GM19238 (cell line): Measurements from ENCODE around the gene CLEC4C.

Experiments
- DNase-seq: peaks from one replicate; pipeline ENCODE4 v3.0.0; 2011; ENCODE audit warnings: low spot score; ENCODE audit not compliant: insufficient read length

CLEC4C gene

GRCh38 chr12:7723926-7724325, 23.2 kb downstream of the CLEC4C start:
- no peak for DNase-seq

- no peak for DNase-seq
Measured at GRCh38 chr12:7719946-7720730, 27.0 kb downstream of the CLEC4C start.

GRCh38 chr12:7716381-7716780, 30.8 kb downstream of the CLEC4C start:
- no peak for DNase-seq

- DNase-seq, result no peak
Measured at GRCh38 chr12:7712841-7713442, 34.2 kb downstream of the CLEC4C start.

- no peak for DNase-seq
Measured at GRCh38 chr12:7711133-7711532, 36.0 kb downstream of the CLEC4C start, which contains the start of gene DPPA3. DPPA3 (plus strand) TSS chr12:7711433; CDS start chr12:7711571, 138 bp downstream.

GRCh38 chr12:7709969-7710675, 37.1 kb downstream of the CLEC4C start:
- no peak for DNase-seq

GRCh38 chr12:7705846-7706245, 41.3 kb downstream of the CLEC4C start:
- no peak for DNase-seq

GRCh38 chr12:7695566-7696197, 51.5 kb downstream of the CLEC4C start, which contains the start of gene GDF3:
GDF3 (minus strand) TSS chr12:7695775; CDS start chr12:7695728, 47 bp downstream.
- no peak for DNase-seq

- DNase-seq, result no peak
Measured at GRCh38 chr12:7695237-7695560, 52.0 kb downstream of the CLEC4C start.

GRCh38 chr12:7694556-7695236, 52.5 kb downstream of the CLEC4C start:
- DNase-seq, result no peak

- no peak for DNase-seq
Measured at GRCh38 chr12:7693793-7694192, 53.4 kb downstream of the CLEC4C start.

GRCh38 chr12:7681535-7681934, 65.6 kb downstream of the CLEC4C start:
- no peak for DNase-seq
